Amygdala (tissue), 56 donors: ENCODE measurements around the gene CCDC102B.
"Not testable (repeated sequence)": the region's sequence is repeated elsewhere in the genome, so short reads cannot be mapped to it uniquely, and the experiment has no call there.

Experiments used
- DNase-seq, 56 donors: peaks; one replicate each; lab custom pipeline; 2025; lab: John Stamatoyannopoulos, UW

CCDC102B gene

GRCh38 chr18:68826121-68826520 lies 28.2 kb downstream of the CCDC102B start:
- DNase-seq, result no peak

- DNase-seq, result no peak
Measured at GRCh38 chr18:68830256-68831045, 32.6 kb downstream of the CCDC102B start.

GRCh38 chr18:68833756-68834155 lies 35.9 kb downstream of the CCDC102B start:
- no peak for DNase-seq

- no peak for DNase-seq
Measured at GRCh38 chr18:68837665-68838451, 40.0 kb downstream of the CCDC102B start.

- no peak for DNase-seq
Measured at GRCh38 chr18:68839701-68840100, 41.8 kb downstream of the CCDC102B start.

GRCh38 chr18:68840554-68841263 lies 42.8 kb downstream of the CCDC102B start:
- DNase-seq, result peak in 3 of 56 donors; percentile 3 to 20 (median 8)

- DNase-seq, result no peak
Measured at GRCh38 chr18:68841301-68841700, 43.4 kb downstream of the CCDC102B start.

GRCh38 chr18:68842951-68843350 lies 45.1 kb downstream of the CCDC102B start:
- DNase-seq, result no peak

GRCh38 chr18:68843473-68844089 lies 45.7 kb downstream of the CCDC102B start:
- DNase-seq, result no peak

GRCh38 chr18:68847219-68847837 lies 49.4 kb downstream of the CCDC102B start:
- peak in 1 of 56 donors; percentile 8 for DNase-seq

GRCh38 chr18:68848242-68848641 lies 50.4 kb downstream of the CCDC102B start:
- DNase-seq, result no peak

GRCh38 chr18:68854786-68855391 lies 57.0 kb downstream of the CCDC102B start:
- no peak for DNase-seq

- no peak for DNase-seq
Measured at GRCh38 chr18:68855491-68855890, 57.6 kb downstream of the CCDC102B start.

- no peak for DNase-seq
Measured at GRCh38 chr18:68861365-68861764, 63.5 kb downstream of the CCDC102B start.

- no peak for DNase-seq
Measured at GRCh38 chr18:68865021-68865420, 67.1 kb downstream of the CCDC102B start.

- DNase-seq, result no peak
Measured at GRCh38 chr18:68865503-68865902, 67.6 kb downstream of the CCDC102B start.

GRCh38 chr18:68873003-68873402 lies 75.1 kb downstream of the CCDC102B start:
- DNase-seq, result no peak

GRCh38 chr18:68874361-68874760 lies 76.5 kb downstream of the CCDC102B start:
- DNase-seq, result no peak

- not testable (repeated sequence) for DNase-seq
Measured at GRCh38 chr18:68879947-68880346, 82.1 kb downstream of the CCDC102B start.

GRCh38 chr18:68887410-68887809 lies 89.5 kb downstream of the CCDC102B start:
- no peak for DNase-seq
